ENCODE measurements around the gene FHL2.
"Not testable (repeated sequence)": the region's sequence is repeated elsewhere in the genome, so short reads cannot be mapped to it uniquely, and the experiment has no call there.

The FHL2 gene, protein sequence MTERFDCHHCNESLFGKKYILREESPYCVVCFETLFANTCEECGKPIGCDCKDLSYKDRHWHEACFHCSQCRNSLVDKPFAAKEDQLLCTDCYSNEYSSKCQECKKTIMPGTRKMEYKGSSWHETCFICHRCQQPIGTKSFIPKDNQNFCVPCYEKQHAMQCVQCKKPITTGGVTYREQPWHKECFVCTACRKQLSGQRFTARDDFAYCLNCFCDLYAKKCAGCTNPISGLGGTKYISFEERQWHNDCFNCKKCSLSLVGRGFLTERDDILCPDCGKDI

DNA sequence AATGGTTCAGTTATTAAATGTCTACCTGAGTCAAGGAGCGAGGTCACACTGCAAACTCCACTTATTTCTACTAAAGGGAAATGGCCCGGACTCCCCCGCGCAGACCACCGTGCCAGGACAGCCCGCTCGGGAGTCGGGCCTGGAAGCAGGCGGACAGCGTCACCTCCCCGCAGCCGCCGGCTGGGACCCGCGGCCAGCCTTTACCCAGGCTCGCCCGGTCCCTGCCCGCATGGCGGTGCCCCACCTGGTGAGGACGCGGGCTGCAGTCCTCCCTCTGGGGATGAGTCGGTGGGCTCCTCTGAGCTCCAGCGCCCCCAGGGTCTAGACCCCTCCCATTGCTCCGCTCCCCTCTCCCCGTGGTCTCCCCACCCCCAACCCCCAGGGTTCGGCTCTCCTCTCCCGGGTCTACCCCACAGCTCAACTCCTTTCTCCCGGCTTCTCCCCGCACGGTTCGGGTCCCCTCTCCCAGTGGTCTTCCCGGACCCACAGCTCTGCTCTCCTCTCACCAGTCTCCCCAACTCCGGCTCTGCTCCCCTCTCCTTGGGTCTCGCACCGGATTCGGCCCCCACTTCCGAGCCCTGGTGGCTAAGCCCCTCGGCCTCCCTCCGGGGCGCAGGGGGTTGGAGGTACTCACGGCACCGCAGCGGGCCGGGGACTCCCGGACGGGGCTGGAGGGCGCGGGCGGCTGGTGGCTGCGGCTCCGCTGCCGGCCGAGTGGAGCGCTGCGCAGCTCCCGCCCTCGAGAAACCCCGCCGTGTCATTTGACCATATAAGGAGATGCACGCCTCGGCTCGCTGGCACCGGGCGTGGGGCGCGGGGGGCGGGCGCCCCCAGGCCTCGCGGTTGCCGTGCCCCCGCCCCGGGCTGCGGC, at the start of gene FHL2:
FHL2 (minus strand) TSS at position 716 of the 871 bp plus-strand sequence. CDS start 12,535 bp downstream, outside the sequence.
- DNase-seq (ENCODE audit: low read depth, low spot score) = peak; percentile 37

DNA sequence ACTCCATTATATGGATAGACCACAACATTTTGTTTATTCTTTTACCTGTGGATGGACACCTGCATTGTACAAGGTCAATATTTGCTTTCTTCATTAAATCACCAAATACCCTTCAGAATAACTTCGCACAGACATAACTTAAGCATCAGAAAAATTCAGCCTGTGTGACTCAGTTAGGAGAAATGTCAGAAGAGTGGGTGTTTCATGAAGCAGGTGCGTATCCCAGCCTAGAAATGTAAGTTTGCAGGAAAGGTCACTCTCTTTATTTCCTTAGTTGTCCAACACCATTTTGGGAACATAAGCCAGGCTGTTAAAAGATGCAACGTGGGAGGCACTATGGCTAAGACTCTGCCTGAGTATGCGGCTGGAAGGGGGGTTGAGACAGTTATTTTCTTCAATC, 48.6 kb upstream of the FHL2 start:
- DNase-seq (ENCODE audit: low read depth, low spot score) = no peak

DNA sequence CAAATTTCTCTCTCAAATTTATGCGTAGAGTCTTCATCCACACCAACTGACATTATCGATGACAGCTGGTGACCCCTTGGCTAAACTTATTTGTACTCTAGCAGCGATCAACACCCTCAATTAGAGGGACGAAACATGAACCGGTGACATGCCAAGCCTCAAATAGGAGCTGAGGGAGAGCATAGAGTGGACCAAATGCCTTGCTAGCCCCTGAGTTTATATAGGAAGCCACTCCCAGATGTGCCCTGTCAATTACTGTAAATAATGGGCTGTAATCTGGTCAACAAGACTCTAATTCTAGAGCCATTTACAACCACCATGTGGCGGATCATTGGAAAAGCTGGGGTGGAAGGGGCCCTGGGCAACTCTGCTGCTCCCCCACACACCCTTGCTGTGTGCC, 47.6 kb upstream of the FHL2 start:
- no peak for DNase-seq (ENCODE audit: low read depth, low spot score)

DNA sequence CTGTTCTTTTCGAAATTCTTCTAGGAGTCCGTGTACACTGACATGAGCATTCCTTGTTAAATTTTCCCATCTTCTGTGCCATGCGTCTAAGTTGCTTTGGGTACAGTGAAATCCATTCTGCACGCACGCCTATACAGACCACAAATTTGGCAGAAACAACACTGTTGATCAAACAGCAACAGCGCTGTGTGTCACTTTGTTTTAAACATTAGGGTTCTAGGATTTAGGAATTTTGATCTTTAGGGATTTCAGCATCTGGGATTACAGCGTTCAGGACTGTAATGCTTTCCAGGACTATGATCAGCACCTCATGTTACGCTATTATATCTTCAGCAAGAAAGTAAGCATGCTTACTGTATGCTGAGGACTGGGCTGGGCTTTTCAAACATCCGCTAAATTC, 47.1 kb upstream of the FHL2 start:
- no peak for DNase-seq (ENCODE audit: low read depth, low spot score)

DNA sequence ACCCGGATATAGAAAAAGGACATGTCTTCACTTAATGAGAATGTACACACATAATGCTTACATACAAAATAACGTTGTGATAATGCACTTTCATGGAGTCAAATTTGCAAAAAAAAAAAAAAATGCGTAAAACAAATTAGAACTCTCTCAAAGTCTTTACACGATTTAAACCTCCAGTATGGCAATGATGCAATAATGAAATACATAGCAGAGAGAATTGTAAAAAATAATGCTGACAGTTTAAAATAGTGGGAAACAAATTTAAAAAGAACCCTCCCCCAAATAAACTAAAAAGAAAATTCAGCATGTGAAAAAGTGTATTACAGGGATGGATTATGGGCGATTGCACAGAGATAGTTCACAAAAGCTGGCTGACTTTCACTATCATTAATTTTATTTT, 46.6 kb upstream of the FHL2 start:
- DNase-seq (ENCODE audit: low read depth, low spot score) = no peak

DNA sequence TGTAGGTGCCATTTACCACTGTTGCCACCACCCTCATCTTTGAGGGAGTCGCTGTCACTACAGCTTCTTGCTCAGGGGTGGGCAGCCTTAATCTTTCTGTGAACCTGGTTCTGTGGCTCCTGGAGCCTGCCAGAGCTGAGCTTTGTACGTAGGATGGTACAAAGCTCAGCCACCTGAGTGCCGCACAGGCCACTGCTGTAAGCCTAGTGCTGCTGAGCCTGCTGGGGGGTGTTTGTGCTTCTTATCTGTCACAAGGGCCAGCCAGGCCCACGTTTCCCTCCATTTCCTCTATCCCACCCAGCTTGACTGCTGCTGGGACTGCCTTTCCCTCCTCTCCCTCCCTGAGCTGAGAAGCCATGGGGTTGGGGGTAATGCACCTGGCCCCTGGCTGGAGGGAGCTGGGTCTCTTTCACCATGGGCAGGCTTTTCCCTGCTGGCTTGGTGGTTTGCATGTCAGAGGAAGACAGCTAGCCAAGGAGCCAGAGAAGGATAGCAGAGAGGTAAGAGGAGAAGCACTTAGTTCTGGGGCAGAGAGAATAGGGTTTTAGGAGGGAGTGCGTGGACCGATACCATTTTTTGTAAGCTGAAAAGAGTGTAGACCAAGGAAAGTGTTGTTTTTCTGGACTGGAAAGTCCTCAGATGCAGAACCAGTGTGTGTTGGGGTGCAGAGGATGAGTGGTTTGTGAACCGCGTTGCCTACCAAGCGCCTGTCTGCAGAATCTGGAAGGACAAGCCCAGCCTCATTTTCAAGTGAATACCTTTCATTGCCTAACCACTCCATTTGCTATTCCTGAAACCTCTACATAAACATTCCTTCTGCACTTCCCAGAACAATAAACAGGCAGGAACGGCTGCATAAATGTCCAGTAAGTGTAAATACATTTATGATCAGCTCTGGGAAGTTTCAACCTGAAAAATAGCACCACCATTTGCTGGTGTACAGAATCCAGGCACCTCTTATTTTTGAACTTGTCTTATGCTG, 45.1 kb upstream of the FHL2 start:
- DNase-seq (ENCODE audit: low read depth, low spot score) = no peak

DNA sequence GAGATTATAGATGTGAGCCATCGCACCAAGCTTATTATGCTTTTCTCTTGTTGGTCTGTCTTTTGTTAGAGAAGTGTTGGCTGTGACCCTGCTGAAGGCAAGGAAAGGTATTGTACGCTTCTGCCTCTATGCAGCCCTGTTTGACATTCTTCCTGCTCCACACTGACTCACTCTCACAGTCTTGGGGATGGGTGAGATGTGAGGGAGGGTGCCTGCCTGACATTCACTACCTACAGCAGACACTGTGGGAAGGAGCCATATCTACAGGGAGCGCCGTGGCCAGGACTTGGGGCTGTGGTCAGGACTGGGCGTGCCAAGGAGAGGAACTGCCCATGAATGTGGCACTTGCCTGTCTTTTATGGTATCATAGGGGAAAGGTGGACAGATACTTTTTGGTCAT, 43.9 kb upstream of the FHL2 start:
- DNase-seq (ENCODE audit: low read depth, low spot score) = no peak

DNA sequence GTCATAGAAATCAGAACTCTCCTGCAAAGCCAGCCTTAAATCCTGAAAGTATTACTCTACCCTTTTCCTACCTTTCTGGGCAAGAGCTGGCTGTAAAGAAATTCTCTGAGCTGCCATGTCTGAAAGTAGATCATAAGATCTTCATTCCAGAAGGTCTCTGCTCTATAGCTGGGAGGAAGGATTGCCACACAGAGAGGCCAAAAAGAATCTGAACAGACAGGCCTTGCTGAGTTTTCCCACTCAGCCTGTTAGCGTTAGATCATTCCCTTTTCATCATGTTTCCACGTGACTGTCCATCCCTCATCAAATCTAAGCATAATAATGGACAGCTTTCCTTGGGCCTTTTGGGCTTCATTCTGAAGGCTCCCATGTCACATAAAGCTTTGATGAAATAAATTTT, 43.2 kb upstream of the FHL2 start:
- DNase-seq (ENCODE audit: low read depth, low spot score) = no peak

DNA sequence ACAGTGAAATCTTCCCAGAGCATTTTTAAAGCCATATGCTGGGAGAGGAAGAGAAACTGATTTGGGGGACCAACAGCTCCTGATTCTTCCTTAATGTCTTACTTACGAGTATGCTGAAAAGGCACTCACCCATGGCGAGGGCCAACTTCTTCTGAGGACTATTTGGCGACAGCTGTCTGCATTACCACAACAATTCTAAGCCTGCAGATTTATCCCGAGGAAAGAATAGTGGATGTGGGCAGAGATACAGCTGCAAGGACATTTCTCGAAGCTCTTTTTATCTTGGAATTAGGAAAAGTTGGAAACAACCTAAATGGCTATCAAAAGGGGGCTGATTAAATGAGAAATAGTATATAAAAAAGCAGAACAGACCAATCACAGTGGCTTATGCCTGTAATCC, 40.3 kb upstream of the FHL2 start:
- no peak for DNase-seq (ENCODE audit: low read depth, low spot score)

DNA sequence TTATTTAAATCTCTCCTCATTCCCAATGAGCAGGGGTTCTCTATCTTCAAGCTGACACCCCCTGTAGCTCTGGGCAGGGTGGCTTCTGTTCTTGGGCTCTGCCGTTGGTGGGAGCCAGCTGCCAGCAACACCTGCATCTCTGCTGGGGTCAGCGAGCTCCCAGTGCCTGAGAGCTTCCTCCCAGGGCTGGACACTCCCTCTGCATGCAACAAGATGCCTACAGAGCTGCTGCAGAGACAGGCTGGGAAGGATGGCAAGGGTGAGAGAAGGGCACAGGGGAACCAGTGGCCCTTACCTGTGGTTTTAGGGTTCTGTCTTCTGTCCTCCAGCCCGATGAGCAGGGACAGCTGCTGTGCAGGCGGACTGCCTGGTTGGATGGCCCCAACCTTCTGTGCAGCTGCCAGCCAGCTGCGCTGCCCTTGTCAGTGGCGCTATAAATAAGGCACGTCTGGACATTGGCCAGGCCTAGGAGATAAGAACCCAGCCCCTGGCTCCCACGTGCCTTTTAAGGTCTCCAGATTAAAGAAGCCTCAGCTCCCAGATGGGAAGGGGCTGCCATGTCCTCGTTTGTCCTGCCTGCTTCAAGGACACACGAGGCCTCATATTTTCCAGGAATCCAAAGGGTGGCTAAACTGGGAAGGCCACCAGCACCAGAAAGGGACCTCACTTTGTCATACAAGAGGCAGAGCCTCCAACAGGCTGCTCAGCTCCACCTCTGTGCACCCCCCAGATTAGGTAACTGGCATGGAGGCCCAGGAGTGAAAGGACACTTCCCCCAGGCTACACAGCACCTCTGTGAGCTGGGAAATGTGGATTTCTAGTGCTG, 39.5 kb upstream of the FHL2 start:
- DNase-seq (ENCODE audit: low read depth, low spot score) = no peak

DNA sequence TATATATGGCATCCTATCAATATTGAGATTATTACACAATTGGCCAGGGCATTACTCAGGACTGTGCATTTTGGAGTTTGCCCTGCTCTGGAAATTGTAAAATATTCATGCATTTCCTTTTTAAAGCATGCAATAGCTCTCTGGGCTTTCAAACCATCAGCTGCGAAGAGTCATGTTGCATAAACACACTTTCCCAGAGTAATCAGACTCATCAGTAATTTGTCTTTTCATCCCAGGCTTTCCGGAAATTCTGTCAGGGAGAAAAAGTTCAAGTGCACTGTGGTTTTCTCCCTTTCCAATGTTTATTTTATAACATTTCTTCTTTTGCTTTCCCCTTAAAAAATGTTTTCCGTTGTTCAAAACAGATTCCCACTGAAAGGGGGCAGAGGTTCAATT, 38.9 kb upstream of the FHL2 start:
- DNase-seq (ENCODE audit: low read depth, low spot score) = no peak

DNA sequence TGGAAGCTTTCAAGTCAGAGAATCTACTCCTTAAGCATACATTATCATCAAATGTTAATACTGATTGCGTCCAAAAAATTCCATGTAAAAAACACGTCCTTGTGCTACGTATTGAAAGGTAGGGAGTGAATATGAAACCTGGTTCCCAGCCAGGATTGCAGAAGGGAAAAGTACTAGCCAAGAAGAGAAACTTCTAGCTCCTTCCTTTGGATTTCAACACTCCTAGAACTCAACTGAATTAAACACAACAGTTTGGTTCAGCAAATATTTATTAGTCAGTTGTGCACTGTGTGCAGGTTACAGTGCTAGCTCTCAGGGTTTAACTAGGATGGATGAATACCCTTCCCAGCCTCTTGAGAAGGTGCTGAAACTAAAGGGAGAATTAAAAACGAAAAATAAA, 33.9 kb upstream of the FHL2 start:
- no peak for DNase-seq (ENCODE audit: low read depth, low spot score)

DNA sequence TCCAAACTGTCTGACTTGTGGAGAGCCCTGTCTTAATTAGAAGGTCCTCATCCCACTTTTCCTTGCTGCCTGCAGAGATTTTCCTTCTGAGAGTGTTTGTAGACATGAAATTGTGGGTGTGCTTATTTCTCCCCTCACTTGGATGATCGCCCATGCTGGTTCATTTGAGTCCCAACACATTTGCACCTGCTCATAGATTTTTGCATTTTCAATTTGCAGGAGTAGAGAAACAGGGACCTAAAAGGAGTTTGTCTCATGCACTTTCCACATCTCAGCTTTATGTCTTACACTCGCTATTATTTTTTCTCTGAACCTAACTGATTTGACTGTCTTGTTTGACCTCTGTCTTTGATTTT, 33.2 kb upstream of the FHL2 start:
- DNase-seq (ENCODE audit: low read depth, low spot score) = no peak

DNA sequence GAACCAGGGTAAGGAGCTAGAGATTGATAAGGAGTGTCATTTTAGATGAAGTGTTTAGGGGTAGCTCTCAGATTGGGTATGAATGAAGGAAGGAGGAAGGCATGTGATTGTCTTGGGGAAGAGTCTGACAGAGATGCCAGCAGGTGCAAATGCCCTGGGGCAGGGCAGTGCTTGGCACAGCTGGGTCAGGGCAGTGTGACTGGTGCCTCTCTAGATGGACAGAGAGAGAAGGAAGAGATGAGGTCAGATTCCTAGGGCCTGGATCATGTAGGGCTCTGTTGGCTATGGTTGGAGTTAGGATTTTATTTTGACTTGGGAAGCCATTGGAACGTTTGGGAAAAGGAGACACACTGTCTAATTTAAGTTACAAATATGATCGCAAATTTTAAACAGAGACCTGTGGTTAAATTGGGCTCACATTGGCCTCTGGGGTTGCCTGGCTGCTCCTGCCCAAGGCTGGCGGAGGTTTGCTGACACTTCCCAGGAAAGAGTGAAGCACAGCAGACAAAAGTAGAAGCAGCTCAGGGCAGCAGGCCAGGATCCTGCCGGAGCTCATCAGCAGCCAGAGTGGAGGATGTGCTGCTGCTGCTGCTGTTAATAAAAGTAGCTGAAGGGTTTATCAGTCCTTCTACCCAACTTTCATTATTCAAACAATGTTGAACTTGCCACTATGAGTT, 32.7 kb upstream of the FHL2 start:
- DNase-seq (ENCODE audit: low read depth, low spot score) = no peak

DNA sequence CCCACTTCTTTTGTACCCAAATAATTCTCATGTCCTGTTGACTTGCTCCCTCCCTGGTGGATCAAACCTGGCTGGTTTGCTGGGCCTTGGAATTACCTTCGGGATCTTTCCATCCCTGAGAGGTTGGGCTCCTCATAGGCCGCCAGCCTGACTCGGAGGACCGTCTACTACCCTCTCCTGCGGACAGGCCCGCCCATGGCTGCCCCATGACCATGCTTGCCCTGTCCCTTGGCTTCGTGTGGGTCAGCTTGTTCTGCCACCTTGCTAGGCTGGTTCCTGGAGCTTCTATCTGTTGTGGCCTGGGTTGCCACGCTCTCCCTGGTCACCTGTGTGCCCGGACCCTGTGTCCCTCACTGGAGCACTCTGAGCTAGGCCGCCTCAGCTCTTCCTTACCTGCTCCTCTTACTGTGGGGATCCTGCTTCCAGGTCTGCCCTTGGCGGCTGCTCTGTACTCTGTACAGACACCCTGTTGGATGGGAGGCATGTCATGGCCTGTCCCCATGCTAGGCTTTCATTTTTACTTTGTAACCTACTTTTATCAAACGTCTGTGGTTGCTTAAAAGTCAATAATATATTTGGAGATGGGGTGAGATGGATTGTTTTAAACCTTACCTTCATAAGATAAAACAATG, 29.7 kb upstream of the FHL2 start:
- DNase-seq (ENCODE audit: low read depth, low spot score) = no peak

DNA sequence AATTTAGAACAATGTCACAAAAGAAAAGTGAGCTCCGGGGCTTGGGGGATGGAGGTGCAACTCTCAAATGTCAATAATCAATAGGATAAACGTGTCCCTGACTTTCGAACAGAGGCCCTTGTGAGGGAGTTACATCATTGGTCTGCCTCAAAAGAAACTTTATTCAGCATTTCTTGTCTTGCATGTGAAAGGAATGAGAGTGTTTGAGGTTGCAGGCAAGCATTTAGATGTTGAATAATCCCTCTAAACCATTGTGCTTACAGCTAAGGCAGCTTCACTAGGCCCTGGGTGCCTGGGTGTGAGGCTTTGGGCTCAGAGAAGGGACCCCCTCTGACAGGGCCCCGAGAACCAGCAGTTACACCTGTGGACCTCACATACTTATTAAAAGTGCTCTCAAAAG, 28.6 kb upstream of the FHL2 start:
- no peak for DNase-seq (ENCODE audit: low read depth, low spot score)

DNA sequence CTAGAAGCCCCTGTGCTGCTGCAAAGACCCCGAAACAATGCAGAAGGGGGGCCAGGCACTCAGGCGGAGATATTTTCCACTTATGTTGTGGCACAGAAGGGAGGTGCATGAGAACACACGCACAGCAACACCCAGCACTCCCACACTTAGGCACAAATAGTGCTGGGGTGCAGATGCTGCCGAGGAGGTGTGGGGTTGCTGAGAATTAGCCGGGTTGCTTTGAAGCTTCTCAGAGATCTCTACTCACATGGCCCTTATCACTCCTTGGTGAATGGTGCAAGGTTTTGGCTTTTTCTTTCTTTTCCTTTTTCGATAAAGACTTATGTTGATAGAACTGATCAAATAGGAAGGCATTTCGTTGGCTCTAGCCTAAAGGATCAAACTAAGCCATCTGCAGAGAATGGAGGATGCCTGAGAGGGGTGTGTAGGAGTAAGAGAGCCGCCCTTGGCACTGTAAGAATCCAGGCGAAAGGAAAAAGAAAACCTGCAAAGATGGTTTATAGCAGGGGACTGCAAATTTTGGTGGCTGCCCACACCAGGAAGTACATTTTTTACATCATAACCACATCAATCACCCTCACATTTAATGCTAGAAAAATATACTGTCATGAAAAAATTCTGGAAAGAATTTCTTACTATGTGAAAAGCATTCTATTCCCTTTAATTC, 27.9 kb upstream of the FHL2 start:
- DNase-seq (ENCODE audit: low read depth, low spot score) = no peak

DNA sequence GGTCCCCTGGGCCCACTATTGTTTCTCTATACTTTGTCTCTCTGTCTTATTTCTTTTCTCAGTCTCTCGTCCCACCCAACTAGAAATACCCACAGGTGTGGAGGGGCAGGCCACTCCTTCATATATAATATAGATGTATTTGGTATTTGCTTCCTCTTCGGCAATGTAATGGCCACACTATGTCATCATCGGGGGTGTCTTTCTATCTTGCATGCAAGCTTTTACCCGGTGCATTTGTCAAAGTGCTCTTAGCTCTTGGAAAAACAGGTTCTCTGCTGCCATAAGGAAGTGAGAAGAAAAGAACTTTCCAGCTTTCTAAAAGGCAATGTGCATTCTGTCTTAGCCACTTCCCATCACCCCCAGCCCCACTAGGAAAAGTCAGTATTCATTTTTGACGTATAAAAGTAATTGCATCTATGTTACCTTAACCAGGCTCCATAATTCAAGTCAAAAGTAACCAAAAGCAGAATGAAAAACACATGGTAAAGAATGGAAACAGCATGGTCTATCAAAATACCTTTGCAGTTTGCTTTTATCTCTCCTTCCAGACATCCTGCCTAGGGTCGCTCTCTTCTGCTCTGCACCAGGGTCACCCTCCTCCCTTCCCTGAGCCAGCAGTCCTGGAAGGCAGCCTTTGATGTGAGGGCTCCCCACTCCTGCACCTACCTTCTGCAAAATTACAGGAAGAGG, 27.2 kb upstream of the FHL2 start:
- no peak for DNase-seq (ENCODE audit: low read depth, low spot score)

DNA sequence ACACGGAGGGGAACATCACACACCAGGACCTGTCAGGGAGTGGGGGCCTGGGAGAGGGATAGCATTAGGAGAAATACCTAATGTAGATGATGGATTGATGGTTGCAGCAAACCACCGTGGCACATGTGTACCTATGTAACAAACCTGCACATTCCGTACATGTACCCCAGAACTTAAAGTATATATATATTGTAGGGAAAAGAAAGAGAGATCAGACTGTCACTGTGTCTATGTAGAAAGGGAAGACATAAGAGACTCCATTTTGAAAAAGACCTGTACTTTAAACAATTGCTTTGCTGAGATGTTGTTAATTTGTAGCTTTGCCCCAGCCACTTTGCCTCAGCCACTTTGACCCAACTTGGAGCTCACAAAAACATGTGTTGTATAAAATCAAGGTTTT, 26.0 kb upstream of the FHL2 start:
- DNase-seq (ENCODE audit: low read depth, low spot score) = not testable (repeated sequence)
